GM19455 (cell line): ENCODE results near the gene SAMHD1.
"Not testable (repeated sequence)": the region's sequence is repeated elsewhere in the genome, so short reads cannot be mapped to it uniquely, and the experiment has no call there.

Experiments used
- ATAC-seq: cut with Tn5 transposase; IDR thresholded peaks from one replicate; pipeline ENCODE4 v1.9.1; 2021; ENCODE audit not compliant: unreplicated experiment

Gene SAMHD1

GRCh38 chr20:36951198-36951978 is at the start of gene SAMHD1:
Gene SAMHD1 (minus strand): TSS chr20:36951708. CDS start chr20:36951643, 65 bp downstream.
- peak; percentile 89 for ATAC-seq

- ATAC-seq: not testable (repeated sequence)
These were observed 48.7 kb upstream of the SAMHD1 start for GRCh38 chr20:37000171-37000570.

GRCh38 chr20:36998652-36999051 is 47.1 kb upstream of the SAMHD1 start:
- ATAC-seq: no peak

GRCh38 chr20:36997121-36997520 is 45.6 kb upstream of the SAMHD1 start:
- ATAC-seq: no peak

GRCh38 chr20:36994221-36994620 is 42.7 kb upstream of the SAMHD1 start:
- ATAC-seq: not testable (repeated sequence)

DNA sequence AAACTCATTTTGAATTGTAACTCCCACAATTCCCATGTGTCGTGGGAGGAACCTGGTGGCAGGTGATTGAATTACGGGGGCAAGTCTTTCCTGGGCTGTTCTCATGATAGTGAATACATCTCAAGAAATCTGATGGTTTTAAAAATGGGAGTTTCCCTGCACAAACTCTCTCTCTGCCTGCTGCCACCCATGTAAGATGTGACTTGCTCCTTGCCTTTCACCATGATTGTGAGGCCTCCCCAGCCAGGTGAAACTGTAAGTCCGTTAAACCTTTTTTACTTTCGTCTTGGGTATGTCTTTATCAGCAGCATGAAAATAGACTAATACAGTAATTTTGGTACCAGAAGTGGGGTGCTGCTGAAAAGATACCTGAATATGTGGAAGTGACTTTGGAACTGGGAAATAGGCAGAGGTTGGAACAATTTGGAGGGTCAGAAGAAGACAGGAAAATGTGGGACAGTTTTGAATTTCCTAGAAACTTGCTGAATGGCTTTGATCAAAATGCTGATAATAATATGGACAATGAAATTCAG is 41.4 kb upstream of the SAMHD1 start:
- ATAC-seq: no peak

GRCh38 chr20:36991703-36992102 is 40.2 kb upstream of the SAMHD1 start:
- no peak for ATAC-seq

- ATAC-seq: no peak
These were observed 38.3 kb upstream of the SAMHD1 start for GRCh38 chr20:36989797-36990196.

DNA sequence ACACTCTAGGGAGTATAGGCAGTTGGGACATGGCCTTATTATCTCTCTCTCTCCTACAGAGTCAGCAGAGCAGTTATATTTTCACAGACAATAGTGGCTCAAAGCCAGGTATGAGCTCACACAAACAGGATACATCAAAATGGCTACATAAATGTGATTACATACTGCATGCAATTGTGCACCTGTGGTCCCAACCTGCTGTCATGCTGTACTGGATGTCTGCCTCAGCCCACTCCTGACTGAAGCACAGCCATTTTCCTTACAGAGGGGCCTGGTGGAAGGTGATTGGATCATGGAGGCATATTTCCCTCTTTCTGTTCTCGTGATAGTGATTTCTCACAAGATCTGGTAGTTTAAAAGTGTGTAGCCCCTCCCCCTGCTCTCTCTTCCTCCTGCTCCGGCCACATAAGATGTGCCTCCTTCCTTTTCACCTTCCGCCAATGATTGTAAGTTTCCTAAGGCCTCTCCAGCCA is 37.0 kb upstream of the SAMHD1 start:
- no peak for ATAC-seq

DNA sequence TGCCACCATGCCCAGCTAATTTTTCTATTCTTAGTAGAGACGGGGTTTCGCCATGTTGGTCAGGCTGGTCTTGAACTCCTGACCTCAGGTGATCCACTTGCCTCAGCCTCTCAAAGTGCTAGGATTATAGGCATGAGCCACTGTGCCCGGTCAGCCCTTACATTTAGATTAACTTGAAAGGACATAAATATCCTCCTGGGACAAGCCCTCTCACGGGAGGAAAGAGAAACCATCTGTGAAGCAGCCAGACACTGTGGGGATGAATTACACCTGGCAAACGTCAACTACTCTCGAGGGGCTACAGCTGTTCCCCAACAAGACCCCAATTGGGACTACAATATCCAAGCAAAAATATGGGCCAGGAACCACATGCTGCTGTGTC is 32.7 kb upstream of the SAMHD1 start:
- no peak for ATAC-seq

DNA sequence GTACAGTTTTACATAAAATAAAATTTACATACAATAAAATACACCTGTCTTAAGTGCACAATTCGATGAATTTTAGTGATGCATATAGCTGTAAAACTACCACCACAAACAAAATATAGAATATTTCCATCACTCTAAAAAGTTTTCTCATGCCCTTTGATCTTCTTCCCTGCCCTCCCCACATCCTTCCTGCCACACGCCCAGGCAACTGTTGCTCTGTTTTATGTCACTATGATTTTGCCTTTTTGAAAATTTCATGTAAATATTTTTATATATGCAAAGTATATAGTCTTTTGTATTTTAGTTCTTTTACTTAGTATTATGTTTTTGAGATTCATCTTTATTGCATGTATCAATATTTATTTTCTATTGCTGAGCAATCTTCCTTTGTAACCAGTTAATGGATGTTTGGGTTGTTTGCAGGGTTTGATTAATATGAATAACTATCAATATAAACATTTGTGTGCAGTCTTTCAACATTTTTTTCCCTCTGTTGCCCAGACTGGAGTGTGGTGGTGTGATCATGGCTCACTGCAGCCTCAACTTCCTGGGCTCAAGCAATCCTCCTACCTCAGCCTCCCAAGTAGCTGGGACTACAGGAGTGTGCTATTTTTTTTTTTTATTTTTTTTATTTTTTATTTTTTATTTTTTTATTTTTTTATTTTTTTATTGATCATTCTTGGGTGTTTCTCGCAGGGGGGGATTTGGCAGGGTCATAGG is 23.8 kb upstream of the SAMHD1 start:
- no peak for ATAC-seq

DNA sequence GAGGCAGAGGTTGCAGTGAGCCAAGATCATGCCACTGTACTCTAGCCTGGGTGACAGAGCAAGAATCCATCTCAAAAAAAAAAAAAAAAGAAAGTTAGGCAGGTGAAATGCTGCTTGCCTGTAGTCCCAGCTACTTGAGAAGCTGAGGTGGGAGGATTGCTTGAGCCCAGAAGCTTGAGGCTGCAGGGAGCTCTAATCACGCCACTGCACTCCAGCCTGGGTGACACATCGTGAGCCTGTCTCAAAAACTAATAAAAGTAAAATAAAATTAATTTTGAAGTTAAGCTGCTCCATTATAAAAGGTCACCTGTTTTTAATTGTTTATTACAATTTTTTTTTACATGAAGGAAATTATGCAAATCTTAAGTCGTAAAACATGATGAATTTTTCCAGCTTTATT is 23.2 kb upstream of the SAMHD1 start:
- ATAC-seq: no peak

GRCh38 chr20:36971103-36971502 is 19.6 kb upstream of the SAMHD1 start:
- ATAC-seq: no peak

GRCh38 chr20:36969478-36970186 is 18.1 kb upstream of the SAMHD1 start:
- ATAC-seq: no peak

GRCh38 chr20:36969051-36969450 is 17.5 kb upstream of the SAMHD1 start:
- no peak for ATAC-seq

GRCh38 chr20:36967636-36968035 is 16.1 kb upstream of the SAMHD1 start:
- ATAC-seq: no peak

DNA sequence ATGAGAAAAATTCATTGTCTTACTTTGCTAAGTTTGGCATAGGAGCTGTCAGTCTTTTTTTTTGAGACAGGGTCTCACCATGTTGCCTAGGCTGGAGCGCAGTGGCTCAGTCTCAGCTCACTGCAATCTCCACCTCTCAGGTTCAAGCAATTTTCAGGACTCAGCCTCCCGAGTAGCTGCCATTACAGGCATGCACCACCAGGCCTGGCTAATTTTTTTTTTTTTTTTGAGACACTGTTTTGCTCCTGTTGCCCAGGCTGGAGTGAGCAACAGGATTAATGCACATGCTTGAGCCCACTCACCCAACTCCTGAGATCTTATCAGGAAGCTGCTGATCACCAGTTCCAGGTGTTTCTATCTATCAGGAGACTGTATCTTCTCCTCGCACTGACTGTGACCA is 15.5 kb upstream of the SAMHD1 start:
- ATAC-seq: not testable (repeated sequence)

DNA sequence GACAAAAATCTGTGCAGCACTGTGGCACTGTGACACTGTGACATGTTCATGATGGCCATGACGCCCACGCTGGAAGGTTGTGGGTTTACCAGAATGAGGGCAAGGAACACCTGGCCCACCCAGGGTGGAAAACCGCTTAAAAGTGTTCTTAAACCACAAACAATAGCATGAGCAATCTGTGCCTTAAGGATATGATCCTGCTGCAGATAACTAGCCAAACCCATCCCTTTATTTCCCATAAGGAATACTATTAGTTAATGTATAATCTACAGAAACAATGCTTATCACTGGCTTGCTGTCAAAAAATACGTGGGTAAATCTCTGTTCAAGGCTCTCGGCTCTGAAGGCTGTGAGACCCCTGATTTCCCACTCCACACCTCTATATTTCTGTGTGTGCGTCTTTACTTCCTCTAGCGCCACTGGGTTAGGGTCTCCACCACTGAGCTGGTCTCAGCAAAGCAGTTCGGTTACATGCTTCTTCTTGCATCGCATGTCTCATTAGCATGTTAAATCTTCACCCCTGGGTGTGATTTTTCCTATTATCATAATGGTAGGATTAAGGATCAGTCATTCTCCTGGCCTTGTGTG is 10.9 kb upstream of the SAMHD1 start:
- ATAC-seq: not testable (repeated sequence)

GRCh38 chr20:36959242-36959641 is 7.7 kb upstream of the SAMHD1 start:
- no peak for ATAC-seq

DNA sequence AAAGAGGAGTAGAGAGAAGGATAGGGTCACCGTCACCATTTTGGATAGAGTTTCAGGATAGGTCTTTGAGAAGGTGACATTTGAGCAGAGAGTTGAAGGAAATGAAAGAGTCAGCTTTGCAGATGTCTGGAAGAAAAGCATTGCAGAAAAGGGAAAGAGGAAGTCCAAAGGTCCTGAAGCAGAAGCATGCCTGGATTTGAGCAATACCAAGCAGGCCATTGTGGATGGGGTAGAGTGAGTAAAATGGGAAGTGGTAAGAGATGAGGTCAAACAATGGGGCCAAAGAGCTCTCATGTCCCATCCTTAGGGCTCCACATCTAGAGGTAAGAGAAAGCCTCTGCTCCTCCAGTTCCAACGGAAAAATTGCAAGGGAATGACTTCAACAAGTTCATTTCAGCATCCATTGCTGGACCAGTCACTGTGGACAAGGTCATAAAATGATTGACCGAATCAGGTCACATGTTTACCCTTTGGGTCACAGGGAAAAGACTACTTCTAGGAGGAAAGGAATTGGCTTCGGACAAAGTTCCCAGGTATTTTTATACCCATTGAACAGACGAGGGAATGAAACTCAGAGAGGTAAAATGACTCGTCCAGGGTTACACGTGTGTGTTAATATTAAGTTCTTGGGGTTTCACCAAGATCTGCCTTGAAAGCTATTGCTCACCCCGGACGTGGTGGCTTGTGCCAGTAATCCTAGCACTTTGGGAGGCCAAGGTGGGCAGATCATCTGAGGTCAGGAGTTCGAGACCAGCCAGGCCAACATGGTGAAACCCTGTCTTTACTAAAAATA is 6.6 kb upstream of the SAMHD1 start:
- no peak for ATAC-seq
